Sigmoid colon (tissue), 7 donors: ENCODE measurements around the gene PRH2. TPM values are rescaled to one million over a fixed set of nuclear protein-coding genes. Genes with fewer than 3 reads are reported as not detected.

Experiments
- DNase-seq: peaks from one replicate; pipeline ENCODE4 v3.0.0-alpha.2; 2019
- H3K27ac ChIP-seq, 4 donors: fragments of 200-600 bp; sonication (generic); one replicate each; pipeline ENCODE4 v1.5.1; 2016 to 2019; ENCODE audit warnings: mild to moderate bottlenecking in 1 of 4
- H3K27me3 ChIP-seq, 3 donors: fragments of 200-600 bp; sonication (generic); one replicate each; pipeline ENCODE4 v1.5.1; 2019; ENCODE audit warnings: mild to moderate bottlenecking in 1 of 3
- H3K36me3 ChIP-seq, 4 donors: fragments of 200-600 bp; sonication (generic); one replicate each; pipeline ENCODE4 v1.5.1; 2016 to 2019
- H3K4me1 ChIP-seq, 4 donors: fragments of 200-600 bp; sonication (generic); one replicate each; pipeline ENCODE4 v1.5.1; 2017 to 2019
- H3K4me3 ChIP-seq, 4 donors: fragments of 200-600 bp; sonication (generic); one replicate each; pipeline ENCODE4 v1.5.1; 2017 to 2019; ENCODE audit warnings: mild to moderate bottlenecking in 2 of 4, moderate library complexity in 1 of 4
- H3K9me3 ChIP-seq, 4 donors: fragments of 200-600 bp in 3 of 4; sonication (generic) in 3 of 4; one replicate each; pipeline versions ENCODE4 v1.5.1 to v1.6.1; 2013 to 2019
- EP300 ChIP-seq, 4 donors: sonication (generic); formaldehyde crosslinking; IDR thresholded peaks; one replicate each; pipeline ENCODE4 v1.6.1; 2017; ENCODE audit warnings: antibody characterized with exemption in 4 of 4
- POLR2A ChIP-seq, 2 donors: fragments of 450-650 bp; IDR thresholded peaks; one replicate each; pipeline ENCODE4 v1.6.1; 2016; ENCODE audit warnings: antibody characterized with exemption in 2 of 2, mild to moderate bottlenecking in 2 of 2, moderate library complexity in 2 of 2
- POLR2AphosphoS5 ChIP-seq, 4 donors: sonication (generic); formaldehyde crosslinking; IDR thresholded peaks; one replicate each; pipeline ENCODE4 v1.6.1; 2017; ENCODE audit warnings: antibody characterized with exemption in 4 of 4
- WGBS, 2 donors: extraction: QIAGEN DNeasy Blood & Tissue Kit; methylation state at CpG; one replicate each; pipeline ENCODE4 v1.1.7; 2013; 5-methylcytosine and 5-hydroxymethylcytosine counted together
- intact Hi-C: fragments of 100-400 bp; cut with DNase I; formaldehyde crosslinking; loops from one replicate; pipeline ENCODE4 v1.15.1; 2023
- polyA plus RNA-seq, 3 donors: library from polyadenylated mRNA; stranded (reverse); fragments of 200-250 nt; gene quantifications; one replicate each; pipeline ENCODE4 v1.2.3, GENCODE V29; 2013
- total RNA-seq, 4 donors: library from RNA; depleted of rRNA; stranded (reverse); fragments of >200 nt; gene quantifications; one replicate each; pipeline ENCODE4 v1.1.0, GENCODE V29; 2016
- TF ChIP-seq, protein P1 (sequence below), 4 experiments: fragments of 450-650 bp in 3 of 4; fragments of 200-600 bp in 1 of 4; IDR thresholded peaks; one replicate each; pipeline ENCODE4 v1.5.1; 2016 to 2019; ENCODE audit warnings: antibody characterized with exemption in 4 of 4, mild to moderate bottlenecking in 3 of 4, moderate library complexity in 2 of 4
- donor health status: healthy with polysubstance abuse.
- donor health status: Bipolar disorder and iron deficiency.
- donor health status: healthy.

PRH2 gene
- total and polyA plus RNA-seq, 7 donors = 1.2 to 1.4 TPM; not detected in 5

DNA sequence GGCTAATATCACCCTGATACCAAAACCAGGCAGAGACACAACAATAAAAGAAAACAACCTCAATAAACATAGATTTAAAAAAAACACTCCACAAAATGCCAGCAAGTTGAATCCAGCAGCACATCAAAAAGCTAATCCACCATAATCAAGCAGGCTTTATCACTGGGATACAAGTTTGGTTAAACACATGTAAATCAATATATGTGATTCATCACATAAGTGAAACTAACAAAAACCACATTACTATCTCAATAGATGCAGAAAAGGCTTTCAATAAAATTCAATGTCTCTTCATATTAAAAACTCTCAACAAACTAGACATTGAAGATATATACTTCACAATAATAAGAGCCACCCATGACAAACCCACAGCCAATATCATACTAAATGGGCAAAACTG lies 27.0 kb downstream of the PRH2 start:
- TF ChIP-seq, protein P1, sequence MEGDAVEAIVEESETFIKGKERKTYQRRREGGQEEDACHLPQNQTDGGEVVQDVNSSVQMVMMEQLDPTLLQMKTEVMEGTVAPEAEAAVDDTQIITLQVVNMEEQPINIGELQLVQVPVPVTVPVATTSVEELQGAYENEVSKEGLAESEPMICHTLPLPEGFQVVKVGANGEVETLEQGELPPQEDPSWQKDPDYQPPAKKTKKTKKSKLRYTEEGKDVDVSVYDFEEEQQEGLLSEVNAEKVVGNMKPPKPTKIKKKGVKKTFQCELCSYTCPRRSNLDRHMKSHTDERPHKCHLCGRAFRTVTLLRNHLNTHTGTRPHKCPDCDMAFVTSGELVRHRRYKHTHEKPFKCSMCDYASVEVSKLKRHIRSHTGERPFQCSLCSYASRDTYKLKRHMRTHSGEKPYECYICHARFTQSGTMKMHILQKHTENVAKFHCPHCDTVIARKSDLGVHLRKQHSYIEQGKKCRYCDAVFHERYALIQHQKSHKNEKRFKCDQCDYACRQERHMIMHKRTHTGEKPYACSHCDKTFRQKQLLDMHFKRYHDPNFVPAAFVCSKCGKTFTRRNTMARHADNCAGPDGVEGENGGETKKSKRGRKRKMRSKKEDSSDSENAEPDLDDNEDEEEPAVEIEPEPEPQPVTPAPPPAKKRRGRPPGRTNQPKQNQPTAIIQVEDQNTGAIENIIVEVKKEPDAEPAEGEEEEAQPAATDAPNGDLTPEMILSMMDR (IDR thresholded peaks at IDR 0.05) = no peak
- TF ChIP-seq EP300 (IDR thresholded peaks at IDR 0.05) = no peak
- no peak for TF ChIP-seq POLR2A (IDR thresholded peaks at IDR 0.05)
- TF ChIP-seq POLR2AphosphoS5 (IDR thresholded peaks at IDR 0.05) = no peak
- Histone ChIP-seq H3K27ac (no peak overlapping the region), H3K9me3 (no peaks in the 10 kb centered on the region), H3K27me3 (no peaks in the 10 kb centered on the region), H3K4me1 (no peaks in the 10 kb centered on the region), H3K4me3 (no peak overlapping the region), H3K36me3 (no peaks in the 10 kb centered on the region)
- DNase-seq = no peak
- intact Hi-C loops = no loop called here

DNA sequence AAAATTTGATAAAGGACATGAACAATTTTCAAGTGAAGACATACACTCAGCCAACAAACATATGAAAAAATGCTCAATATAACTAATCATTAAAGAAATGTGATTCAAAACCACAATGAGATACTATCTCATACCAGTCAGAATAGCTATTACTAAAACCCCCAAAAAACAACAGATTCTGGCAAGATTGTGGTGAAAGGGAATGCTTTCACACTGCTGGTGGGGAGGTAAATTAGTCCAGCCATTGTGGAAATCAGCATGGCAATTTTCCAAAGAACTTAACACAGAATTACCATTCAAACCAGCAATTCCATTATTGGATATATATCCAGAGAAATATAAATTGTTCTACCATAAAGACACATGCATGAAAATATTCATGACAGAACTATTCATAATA lies 28.7 kb downstream of the PRH2 start:
- H3K9me3 ChIP-seq = no peaks in the 10 kb centered on the region
- DNase-seq = no peak
- TF ChIP-seq EP300 (IDR thresholded peaks at IDR 0.05) = no peak
- TF ChIP-seq, protein P1 (IDR thresholded peaks at IDR 0.05) = no peak
- TF ChIP-seq POLR2A (IDR thresholded peaks at IDR 0.05) = no peak
- TF ChIP-seq POLR2AphosphoS5 (IDR thresholded peaks at IDR 0.05) = no peak
- no peaks in the 10 kb centered on the region for H3K4me1 ChIP-seq
- no peak overlapping the region for H3K27ac ChIP-seq
- no peak overlapping the region for H3K4me3 ChIP-seq
- no peaks in the 10 kb centered on the region for H3K36me3 ChIP-seq
- H3K27me3 ChIP-seq = no peaks in the 10 kb centered on the region
- intact Hi-C loops = no loop called here

GRCh38 chr12:10959804-10960203 lies 30.8 kb downstream of the PRH2 start:
- no peaks in the 10 kb centered on the region for H3K9me3 ChIP-seq
- WGBS, 2 donors = 94 to 96% methylated on average over 2 of the region's 2 CpGs
- TF ChIP-seq POLR2A (IDR thresholded peaks at IDR 0.05) (no peak), EP300 (IDR thresholded peaks at IDR 0.05) (no peak), POLR2AphosphoS5 (IDR thresholded peaks at IDR 0.05) (no peak)
- TF ChIP-seq, protein P1 (IDR thresholded peaks at IDR 0.05) = no peak
- no peak for DNase-seq
- no peaks in the 10 kb centered on the region for H3K36me3 ChIP-seq
- H3K27me3 ChIP-seq = no peaks in the 10 kb centered on the region
- no peak overlapping the region for H3K4me3 ChIP-seq
- intact Hi-C loops = no loop called here
- H3K27ac ChIP-seq = no peak overlapping the region
- no peaks in the 10 kb centered on the region for H3K4me1 ChIP-seq

DNA sequence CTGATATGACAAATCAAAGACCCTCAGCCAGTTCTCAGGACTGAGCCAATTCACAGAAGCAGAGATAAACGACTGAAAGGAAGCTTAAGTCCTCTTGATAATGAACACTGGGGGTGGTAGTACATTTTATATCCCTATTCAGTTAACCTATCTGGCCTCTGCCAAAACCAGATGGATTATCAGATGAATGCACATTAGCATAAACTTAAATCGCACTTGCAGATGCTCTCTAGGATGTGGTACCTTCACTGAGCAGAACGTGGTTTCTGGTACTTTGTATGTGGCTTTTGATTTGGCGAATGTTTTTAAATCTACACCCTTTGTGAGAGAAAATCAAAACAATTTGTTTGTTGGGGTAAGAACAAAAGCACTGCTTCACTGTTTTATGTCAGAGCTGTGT lies 31.2 kb downstream of the PRH2 start:
- H3K36me3 ChIP-seq = no peaks in the 10 kb centered on the region
- no peak overlapping the region for H3K4me3 ChIP-seq
- intact Hi-C loops = no loop called here
- no peak for DNase-seq
- H3K4me1 ChIP-seq = no peaks in the 10 kb centered on the region
- H3K9me3 ChIP-seq = no peaks in the 10 kb centered on the region
- no peak overlapping the region for H3K27ac ChIP-seq
- TF ChIP-seq, protein P1 (IDR thresholded peaks at IDR 0.05) = no peak
- TF ChIP-seq EP300 (IDR thresholded peaks at IDR 0.05) = no peak
- no peak for TF ChIP-seq POLR2A (IDR thresholded peaks at IDR 0.05)
- no peak for TF ChIP-seq POLR2AphosphoS5 (IDR thresholded peaks at IDR 0.05)
- WGBS, 2 donors = 57 to 74% methylated on average over 4 of the region's 4 CpGs
- H3K27me3 ChIP-seq = no peaks in the 10 kb centered on the region

DNA sequence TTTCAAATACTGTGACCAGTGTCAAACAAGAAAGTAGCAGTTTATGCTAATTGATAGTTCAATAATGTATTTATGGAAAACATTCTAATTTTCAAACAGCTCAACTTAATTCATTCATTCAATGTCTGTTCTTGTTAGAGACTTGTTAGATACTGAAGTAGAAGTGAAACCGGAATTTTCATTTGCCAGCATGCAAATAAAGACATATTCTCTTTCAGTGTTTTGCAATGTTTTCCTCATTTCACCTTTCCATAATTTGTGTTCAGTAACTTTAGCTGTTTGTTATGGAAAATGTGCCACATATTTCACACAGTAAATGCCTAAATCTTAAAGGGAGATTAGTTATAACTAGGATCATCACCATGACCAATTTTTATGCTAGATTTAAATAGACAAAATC lies 36.4 kb downstream of the PRH2 start:
- intact Hi-C loops = no loop called here
- H3K9me3 ChIP-seq = no peaks in the 10 kb centered on the region
- no peak for DNase-seq
- H3K4me3 ChIP-seq = no peak overlapping the region
- no peaks in the 10 kb centered on the region for H3K27me3 ChIP-seq
- no peaks in the 10 kb centered on the region for H3K4me1 ChIP-seq
- H3K36me3 ChIP-seq = no peaks in the 10 kb centered on the region
- 93 to 98% methylated on average over 1 of the region's 1 CpG for WGBS, 2 donors
- TF ChIP-seq POLR2AphosphoS5 (IDR thresholded peaks at IDR 0.05) = no peak
- no peak for TF ChIP-seq POLR2A (IDR thresholded peaks at IDR 0.05)
- TF ChIP-seq, protein P1 (IDR thresholded peaks at IDR 0.05) = no peak
- no peak for TF ChIP-seq EP300 (IDR thresholded peaks at IDR 0.05)
- H3K27ac ChIP-seq = no peak overlapping the region
